GM11168 (cell line): Measurements from ENCODE around the gene DACH1.

ENCODE experiments used
- in situ Hi-C: fragments of 300-500 bp; cut with MboI; formaldehyde crosslinking; loops from one replicate; pipeline ENCODE4 v1.12.0; 2022; ENCODE audit warnings: low sequenced_read_pairs; ENCODE audit not compliant: unreplicated experiment

The DACH1 gene

DNA sequence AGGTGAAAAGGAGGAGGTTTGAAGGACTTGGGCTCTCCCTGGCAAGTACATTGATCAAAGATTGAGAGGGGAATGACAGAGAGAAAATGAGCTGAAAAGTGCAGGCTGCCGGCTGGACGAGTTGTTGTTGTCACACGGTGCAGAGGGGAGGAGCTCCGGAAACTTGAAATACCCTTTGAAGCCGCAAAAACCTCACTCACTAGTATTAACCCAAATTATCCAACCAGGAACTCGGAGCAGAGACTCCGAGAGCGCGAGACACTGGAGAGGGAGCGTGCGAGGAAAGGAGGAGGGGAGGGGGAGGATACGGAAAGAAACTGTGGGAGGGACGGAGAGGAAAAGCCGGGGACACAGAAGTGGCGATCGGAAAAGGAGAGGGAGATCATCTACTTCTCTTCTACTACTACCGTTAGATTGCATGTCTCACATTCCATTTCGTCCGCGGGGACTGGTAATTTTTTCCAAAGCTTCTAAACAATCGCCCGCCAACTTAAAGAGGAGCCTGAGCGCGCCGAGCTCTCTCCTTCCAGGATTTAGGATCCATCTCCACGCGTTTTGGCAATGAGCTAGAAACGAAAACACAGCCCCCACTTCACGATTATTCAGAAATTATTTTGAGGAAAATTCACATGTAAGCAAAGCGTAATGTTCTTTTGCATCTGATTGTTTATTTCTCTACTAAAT lies at the start of gene DACH1:
DACH1 (minus strand) TSS at position 74 of the 684 bp plus-strand sequence.
- in situ Hi-C loops = no loop called here

DNA sequence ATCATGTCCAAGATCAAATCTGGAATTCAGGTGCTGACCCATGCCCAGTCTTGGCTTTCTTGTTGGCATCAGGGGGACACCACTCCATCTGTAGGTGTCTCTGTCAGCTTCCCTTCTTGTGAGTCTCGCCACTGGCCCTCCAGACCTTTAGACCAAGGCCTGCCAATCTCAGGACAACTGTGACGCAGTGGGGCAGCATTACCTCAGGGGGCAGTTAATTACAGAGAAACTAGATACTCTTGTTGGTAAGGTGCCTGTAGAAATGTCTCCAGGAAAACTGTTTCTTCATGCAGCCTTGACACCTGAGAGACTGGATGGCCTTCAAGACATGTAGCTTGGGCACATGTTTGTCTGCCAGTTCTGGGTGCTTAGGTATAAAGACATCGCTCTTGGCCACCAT lies 46.7 kb upstream of the DACH1 start:
- in situ Hi-C loops = no loop called here

DNA sequence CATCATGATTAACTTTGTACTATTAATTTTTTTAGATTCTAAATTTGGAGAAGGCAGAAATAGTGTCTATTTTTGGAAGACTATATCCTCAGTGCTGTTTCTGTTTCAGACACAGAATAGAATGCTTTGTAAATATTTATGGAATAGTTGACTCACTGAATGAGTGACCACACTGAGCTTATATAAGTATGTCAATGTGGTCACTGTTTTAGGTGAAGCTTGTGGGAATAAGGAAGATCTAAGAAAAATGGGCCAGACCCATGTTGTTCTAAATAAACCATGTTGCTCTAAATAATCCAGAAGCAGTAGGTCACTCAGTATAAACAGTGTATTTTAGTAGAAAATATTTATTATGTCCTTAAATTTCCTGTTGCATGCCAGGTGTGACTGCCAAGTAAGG lies 45.5 kb upstream of the DACH1 start:
- in situ Hi-C loops = no loop called here

DNA sequence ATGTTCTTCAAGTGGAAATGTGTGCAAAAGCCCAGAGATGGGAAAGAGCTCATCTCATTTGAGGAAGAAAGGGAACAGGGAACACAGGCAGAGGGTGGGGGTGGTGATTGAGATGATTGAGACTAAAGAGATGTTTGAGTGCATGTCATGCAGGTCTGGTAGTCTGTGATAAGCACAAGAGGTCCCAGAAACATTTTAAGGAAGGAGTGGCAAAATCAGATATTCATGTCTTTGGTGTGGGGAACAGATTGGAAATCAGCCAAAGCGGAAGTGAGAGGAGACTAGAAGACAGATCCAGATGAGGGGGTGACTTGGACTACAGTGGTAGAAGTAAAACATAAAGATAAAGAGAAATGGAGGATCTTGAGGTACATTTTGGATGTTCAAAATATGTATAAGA lies 39.4 kb upstream of the DACH1 start:
- in situ Hi-C loops = no loop called here

DNA sequence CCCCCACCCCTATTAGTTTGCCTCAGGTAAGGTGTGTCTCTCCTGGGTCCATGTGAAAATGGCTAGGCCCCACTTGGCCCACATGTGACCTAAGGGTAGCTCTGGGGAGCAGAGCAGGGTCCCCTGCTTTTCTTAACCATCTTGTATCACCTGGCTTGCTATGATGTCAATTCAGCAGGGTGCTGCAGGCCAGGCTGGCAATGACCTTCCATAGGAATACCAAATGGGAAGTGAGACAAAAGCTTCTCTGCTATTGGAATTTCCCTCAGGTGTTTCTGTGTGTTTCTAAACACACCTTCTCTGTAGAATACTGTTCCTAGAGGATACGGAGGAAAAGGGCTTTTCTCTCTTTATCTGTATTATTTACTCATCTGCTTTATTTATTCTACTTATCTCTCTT lies 35.7 kb upstream of the DACH1 start:
- in situ Hi-C loops = no loop called here

DNA sequence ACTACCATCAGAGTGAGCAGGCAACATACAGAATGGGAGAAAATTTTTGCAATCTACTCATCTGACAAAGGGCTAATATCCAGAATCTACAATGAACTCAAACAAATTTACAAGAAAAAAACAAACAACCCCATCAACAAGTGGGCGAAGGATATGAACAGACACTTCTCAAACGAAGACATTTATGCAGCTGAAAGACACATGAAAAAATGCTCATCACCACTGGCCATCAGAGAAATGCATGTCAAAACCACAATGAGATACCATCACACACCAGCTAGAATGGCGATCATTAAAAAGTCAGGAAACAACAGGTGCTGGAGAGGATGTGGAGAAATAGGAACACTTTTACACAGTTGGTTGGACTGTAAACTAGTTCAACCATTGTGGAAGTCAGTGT lies 26.5 kb upstream of the DACH1 start:
- in situ Hi-C loops = loop anchor here (25.0 kb wide), 1 partner anchor 581 kb away; no protein-coding TSS in a partner anchor

DNA sequence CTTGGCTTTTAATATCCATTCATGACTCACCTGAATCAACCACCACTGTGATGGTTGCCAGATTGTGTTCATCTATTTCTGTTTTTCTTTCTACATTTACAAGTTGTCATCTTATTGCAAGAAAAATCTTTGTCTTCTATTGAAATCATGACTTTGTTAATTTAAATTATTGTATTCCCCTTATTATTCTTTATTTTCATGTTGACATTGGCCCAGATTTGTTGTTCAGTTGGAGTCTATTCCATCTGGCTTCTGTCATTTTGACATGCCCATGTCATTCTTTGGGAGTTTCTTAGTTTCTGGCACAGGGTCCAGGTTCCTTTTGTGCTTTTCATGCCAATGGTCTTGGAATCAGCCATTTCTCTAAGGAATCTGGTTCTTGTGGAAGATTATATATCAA lies 19.9 kb upstream of the DACH1 start:
- in situ Hi-C loops = loop anchor here (25.0 kb wide), 1 partner anchor 575 kb away; no protein-coding TSS in a partner anchor

DNA sequence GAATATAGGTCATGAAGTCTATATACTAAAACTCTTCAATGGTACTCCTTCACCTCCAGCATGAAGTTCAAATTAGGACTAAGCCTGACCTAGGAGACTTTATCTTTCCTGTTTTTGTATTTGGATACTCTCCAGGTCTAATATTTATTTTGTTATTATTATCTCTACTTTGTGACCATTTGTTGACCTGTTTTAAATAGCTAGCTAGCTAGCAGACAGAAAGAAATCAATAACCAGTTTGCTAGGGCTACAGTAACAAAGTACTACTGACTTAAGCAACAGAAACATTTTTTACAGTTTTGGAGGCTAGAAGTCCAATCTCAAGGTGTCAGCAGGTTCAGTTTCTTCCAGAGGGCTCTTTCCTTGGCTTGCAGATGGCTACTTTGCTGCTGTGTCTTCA lies 15.1 kb upstream of the DACH1 start:
- in situ Hi-C loops = loop anchor here (25.0 kb wide), 1 partner anchor 570 kb away; no protein-coding TSS in a partner anchor

DNA sequence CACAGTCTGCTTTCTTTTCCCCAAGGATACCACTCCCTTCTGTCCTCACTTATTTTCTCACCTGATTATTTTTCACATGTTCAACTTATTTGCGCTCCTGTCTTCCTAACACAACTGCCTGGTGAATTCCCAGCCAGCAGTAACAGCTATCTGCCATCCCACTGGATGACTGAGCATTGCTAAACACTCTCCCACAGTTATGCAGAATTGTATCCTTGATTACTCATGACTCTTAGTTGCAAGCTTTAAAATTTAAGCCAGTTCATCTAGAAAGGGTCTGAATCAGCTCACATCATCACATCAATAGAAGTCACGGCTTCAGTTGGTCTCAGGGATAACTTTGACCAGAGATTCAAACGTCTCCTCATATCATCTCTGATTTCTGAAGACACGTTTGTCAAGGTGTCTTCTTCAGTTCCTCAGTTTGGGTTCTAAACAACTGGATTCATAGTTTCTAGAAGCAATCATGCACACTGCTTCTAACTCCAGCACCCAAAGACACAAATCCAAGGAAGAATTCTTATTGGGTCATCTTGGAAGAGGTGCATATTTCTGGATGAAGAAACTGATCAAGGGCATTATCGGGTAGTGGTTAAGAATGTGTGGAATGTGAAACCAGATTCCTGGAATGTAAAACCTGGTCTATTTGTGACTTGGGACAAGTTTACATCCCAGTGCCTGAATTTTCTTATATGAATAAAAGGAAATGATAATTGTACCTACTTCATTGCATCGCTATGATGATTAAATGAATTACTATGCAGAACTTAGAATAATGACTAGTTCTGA lies 13.9 kb upstream of the DACH1 start:
- in situ Hi-C loops = loop anchor here (25.0 kb wide), 1 partner anchor 569 kb away; no protein-coding TSS in a partner anchor

DNA sequence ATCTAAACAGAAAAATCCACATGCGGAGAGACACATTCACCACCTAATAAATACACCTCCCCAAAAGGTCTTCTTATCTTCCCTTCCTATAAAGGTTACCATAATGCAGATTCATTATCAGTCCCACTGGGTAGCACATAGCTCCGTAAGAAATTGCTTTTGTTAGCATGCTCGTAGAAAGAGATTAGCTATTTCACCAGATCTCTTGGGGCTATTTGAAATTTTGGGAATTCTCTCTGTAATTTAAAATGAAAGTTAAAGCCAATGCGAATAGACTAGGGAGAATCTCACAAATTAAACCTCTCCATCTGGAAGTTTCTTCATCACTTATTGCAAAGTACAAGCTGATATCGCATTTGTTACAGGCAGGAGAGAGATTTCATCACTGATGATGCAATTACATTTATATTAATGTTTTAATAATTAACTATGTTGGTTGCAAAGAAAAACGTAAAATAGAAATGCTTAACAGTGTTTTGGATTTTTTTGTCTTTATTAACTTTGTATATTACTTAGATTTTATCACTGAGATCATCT lies 12.9 kb upstream of the DACH1 start:
- in situ Hi-C loops = loop anchor here (25.0 kb wide), 1 partner anchor 568 kb away; no protein-coding TSS in a partner anchor

DNA sequence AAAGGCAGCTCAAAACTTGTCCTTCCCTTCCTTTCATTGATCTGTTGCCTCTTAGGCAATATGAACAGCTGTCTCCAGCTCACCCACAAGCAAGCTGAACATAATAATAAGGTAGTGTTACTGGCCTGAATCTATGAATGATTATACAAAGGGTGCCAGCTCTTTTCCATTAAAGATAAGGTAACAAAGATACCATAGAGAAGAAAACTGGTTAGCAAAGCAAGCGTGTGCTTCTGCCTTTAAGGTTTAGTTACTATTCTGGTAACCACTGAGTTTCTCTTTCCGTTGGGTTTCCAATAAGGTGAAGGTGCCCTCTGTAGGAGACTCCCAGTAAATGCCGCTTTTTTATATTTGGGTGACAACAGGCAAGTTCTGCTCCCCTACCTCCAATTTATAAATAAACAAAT lies 12.1 kb upstream of the DACH1 start:
- in situ Hi-C loops = loop anchor here (25.0 kb wide), 1 partner anchor 567 kb away; no protein-coding TSS in a partner anchor

DNA sequence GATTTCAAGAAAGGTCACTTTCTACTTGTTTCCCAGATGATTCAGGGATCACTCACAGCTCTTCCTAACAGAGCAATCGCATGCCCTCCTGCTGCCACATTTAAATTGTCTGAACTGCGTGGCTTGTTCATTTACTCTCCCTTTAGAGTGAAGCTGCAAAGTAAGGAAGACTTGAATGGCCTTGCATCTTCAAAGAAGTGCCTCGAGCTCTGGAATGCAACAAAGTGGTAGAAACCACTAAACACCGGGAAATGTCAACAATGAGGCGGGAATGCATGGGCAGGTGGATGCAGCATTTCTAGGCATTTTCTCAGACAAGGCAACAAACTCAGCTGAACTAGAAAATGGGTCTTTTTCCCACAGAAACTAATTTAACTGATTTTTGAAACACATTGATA lies 10.3 kb upstream of the DACH1 start:
- in situ Hi-C loops = loop anchor here (25.0 kb wide), 1 partner anchor 565 kb away; no protein-coding TSS in a partner anchor

DNA sequence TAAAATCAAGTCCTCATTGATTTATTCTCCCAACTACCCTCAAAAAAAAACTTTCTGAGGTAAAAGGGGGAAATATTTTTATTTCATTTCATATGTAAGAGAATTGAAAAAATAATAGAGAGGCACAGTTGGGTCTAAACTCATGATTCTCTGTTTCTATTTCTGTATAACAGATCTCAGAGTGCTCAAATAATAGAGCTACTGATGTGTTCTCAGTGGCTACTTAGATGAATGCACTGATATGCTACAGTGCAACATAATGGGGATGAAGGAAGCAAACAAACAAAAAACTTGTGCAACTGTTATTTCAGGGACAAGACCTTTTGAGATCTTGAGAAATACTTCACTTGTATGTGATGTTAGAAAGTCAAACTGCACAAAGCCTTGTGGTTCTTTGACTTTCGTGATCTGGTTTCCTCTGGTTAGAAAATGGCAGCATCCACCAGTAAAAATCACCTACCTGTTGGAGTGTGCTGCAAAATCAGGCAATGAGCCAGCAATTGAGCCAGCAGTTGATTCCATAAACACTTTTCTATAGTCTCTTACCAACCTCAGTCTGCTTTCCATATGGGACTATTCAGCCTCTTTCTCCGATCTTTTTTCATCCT lies 9.7 kb upstream of the DACH1 start:
- in situ Hi-C loops = loop anchor here (25.0 kb wide), 1 partner anchor 564 kb away; no protein-coding TSS in a partner anchor

DNA sequence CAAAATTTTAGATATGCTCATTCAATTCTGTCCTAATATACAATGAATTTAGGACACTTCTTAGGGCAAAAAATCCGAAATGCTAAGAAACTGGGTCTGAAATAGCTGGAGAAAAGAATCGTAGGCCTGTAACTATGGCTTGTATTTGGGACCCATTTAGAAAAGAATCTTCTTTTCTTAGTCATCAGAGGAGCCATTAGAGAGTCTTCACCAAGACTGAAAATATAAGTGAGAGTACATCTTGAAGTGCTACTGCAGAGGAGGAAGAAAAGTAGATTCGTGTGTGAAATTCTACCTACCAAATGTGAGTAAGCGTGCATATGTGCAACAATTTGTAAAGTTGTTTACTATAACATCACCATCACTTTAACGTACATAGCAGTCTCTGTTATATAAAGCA lies 8.8 kb upstream of the DACH1 start:
- in situ Hi-C loops = loop anchor here (25.0 kb wide), 1 partner anchor 564 kb away; no protein-coding TSS in a partner anchor

DNA sequence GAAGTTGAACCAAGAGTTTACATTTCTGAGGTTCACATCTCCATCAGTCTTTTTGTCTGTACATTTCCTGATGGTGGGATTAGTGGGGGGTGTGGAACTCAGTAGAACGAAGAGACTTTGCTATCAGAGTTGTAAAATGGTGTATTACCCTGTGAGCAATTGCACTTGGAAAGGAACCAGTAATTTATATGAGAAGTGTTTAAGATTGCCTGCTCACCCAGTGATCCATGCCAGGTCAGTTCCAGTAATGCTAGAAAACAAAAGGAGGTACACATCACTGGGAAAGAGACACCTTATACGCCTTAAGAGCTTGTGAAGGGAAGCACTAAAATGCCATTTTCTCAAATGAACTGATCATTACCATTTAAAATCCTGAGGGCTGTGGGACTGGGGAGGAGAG lies 7.5 kb upstream of the DACH1 start:
- in situ Hi-C loops = no loop called here

DNA sequence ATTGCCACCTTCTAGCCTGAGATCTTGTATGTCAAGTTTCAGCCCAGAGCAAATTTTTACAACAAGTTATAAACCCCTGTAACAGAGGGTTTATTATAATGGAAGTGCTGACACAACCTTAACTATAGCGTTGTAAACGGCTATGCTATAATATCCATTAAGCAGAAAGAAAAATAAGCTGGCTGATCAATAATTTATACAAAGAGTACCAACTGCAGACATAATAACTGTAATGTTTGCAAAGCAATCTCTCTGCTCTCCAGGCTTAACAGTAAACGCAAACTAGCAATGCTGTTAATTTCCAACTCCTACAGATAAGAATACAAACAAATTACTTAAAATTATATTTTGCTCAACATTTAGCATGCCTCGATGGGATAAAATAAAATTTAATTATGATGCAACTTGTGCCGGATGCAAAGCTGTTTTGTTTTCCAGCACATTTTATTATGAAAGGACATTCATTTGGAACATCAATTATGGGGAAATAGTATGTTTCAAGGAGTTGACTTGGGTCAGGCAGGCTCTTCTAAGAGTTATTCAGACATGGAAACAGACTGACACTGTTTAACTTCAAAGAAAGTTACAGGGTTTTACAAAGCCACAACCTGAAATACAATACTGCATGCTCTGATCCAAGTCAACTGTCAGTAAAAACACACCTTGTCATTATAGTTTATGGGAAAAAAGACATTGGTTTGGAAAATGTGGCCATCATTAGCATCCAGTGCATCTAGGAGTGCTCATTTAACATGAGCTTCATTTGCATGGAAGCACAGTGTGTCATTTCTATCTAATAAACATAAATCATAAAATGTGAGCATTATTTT lies 6.6 kb upstream of the DACH1 start:
- in situ Hi-C loops = no loop called here

DNA sequence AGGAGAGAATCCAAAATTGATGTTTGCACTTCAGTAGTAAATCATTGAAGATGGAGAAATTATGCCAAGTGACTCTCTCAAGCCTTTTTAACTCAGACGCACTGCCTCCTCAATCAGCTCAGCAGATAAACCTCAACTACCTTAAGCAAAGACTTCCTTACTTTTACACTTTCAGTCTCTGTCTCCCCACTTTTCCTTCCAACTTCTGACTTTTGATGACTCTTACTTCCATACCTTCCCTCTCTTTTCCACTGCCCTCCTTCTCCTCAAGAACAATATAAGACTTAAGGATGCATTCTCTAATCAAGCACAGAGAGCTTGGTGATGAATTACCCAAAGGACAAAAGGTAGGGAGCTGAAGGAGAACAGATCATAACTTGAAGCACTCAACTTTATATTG lies 4.8 kb upstream of the DACH1 start:
- in situ Hi-C loops = no loop called here

DNA sequence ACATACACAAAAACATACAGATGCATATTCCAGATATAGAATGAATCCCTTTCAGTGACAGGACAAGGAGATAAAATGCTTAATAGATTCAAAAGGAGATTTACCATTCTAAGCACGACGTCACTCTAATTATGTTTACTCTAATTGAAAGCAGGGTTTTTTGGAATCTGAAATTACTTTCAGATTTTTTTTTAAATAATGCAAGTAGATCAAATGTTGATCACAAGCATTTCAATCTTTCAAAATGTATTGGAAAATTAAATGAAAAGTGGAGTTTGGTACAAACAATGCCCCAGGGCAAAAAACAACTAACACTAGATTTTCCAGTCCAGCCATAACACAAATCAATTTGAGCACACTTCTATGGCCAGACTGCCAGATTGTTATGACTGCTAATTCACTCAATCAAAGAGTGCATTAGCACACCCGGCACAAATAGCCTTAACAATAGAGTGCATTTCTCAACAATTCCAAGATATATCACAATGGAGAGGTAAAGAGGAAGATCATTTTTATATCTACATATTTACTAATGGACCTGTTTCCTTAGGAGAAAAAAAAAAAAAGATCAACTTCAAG lies 4.3 kb upstream of the DACH1 start:
- in situ Hi-C loops = no loop called here

DNA sequence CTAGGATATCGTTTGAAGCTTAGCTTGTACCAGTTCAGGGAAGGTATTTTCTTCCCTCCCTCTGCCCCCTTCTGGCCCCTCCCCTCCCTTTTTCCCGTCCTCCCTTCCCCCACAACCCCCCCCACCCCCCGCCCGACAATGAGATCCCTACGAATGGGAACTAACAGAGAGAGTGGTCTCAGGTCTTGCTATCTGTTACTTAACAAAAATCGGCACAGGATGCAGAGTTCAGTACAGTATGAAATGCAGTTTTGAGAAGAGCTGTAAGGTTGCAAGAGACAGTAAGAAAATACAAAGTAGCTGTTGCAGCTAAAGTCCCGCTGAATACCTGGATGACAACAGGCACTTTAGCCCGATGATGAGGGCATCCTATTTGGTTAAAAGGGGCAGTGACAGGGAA lies 3.1 kb upstream of the DACH1 start:
- in situ Hi-C loops = no loop called here
